ENCODE results near the gene AMER2.

The AMER2 gene

DNA sequence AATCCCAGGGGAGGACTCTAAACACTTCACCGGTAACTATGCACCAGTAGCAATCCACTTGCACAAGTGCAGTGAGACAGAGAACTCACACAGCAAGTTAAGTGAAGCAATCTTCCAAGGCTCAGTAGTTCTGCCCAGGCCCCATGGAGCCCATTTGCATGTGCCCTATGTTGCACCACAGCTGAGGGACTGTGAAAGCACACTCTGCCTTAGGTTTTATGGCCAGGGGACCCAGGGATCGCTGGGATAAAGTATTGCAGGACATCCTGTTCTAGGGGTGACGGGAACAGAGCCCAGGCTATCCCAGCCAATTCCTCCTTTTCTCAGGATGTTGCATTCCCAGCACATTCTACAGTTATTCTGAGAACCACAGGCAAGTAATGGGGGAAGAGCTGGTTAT, 6.0 kb upstream of the AMER2 start:
- DNase-seq = no peak
- Histone ChIP-seq H3F3A (ENCODE audit: insufficient read depth, low read length) (no peaks in the 10 kb centered on the region), H3K9ac (ENCODE audit: low read length) (no peak overlapping the region), H3K27ac (ENCODE audit: low read length) (no peak overlapping the region), H3K36me3 (replicated peaks; ENCODE audit: insufficient read depth, low read length) (no peaks in the 10 kb centered on the region), H3K27me3 (replicated peaks; ENCODE audit: insufficient read depth, low read length) (no peaks in the 10 kb centered on the region), H3K9me3 (replicated peaks; ENCODE audit: insufficient read depth, low read length) (no peaks in the 10 kb centered on the region), H3K4me3 (ENCODE audit: low read length) (no peak overlapping the region), H3K79me2 (ENCODE audit: low read length) (no peaks in the 10 kb centered on the region), H3K4me1 (ENCODE audit: low read length) (no peaks in the 10 kb centered on the region), H3K9me2 (replicated peaks; ENCODE audit: insufficient read depth, low read length) (no peaks in the 10 kb centered on the region), H4K20me1 (ENCODE audit: insufficient read depth, low read length) (no peaks in the 10 kb centered on the region), H2AFZ (ENCODE audit: low read length) (no peak overlapping the region), H3K4me2 (ENCODE audit: low read depth, low read length) (no peak overlapping the region)
- TF ChIP-seq EZH2phosphoT487 (IDR thresholded peaks at IDR 0.05; ENCODE audit: low read length) (no peak), EZH2 (optimal IDR thresholded peaks at IDR 0.05; ENCODE audit: low read depth, low read length) (no peak)
- TF ChIP-seq, protein P1, sequence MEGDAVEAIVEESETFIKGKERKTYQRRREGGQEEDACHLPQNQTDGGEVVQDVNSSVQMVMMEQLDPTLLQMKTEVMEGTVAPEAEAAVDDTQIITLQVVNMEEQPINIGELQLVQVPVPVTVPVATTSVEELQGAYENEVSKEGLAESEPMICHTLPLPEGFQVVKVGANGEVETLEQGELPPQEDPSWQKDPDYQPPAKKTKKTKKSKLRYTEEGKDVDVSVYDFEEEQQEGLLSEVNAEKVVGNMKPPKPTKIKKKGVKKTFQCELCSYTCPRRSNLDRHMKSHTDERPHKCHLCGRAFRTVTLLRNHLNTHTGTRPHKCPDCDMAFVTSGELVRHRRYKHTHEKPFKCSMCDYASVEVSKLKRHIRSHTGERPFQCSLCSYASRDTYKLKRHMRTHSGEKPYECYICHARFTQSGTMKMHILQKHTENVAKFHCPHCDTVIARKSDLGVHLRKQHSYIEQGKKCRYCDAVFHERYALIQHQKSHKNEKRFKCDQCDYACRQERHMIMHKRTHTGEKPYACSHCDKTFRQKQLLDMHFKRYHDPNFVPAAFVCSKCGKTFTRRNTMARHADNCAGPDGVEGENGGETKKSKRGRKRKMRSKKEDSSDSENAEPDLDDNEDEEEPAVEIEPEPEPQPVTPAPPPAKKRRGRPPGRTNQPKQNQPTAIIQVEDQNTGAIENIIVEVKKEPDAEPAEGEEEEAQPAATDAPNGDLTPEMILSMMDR (IDR thresholded peaks at IDR 0.05; ENCODE audit: low read length) = no peak

DNA sequence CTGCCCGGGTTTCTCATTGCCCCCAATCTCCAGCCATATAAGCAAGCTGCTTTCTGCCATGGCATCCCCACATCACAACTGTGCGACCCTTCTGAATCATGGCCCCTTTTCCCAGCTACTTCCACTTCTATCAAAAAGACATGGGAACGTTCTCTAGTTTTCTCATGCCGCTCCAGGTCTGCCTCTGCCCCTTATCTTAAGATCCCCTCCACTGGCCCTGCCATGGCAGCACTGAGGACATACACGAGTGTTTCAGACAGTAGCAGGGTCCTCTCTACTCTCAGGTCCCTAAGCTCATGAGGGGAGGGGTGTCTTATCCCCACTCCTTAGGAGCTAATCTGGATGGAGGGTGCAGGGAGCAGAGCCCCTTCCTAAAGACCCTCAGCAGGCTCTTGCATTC, 5.5 kb upstream of the AMER2 start:
- Histone ChIP-seq H3K9ac (ENCODE audit: low read length) (no peak overlapping the region), H3K79me2 (ENCODE audit: low read length) (no peaks in the 10 kb centered on the region), H2AFZ (ENCODE audit: low read length) (no peak overlapping the region), H3K27me3 (replicated peaks; ENCODE audit: insufficient read depth, low read length) (no peaks in the 10 kb centered on the region), H3K9me2 (replicated peaks; ENCODE audit: insufficient read depth, low read length) (no peaks in the 10 kb centered on the region), H3K27ac (ENCODE audit: low read length) (no peak overlapping the region), H3K4me1 (ENCODE audit: low read length) (no peaks in the 10 kb centered on the region), H3K4me3 (ENCODE audit: low read length) (no peak overlapping the region), H4K20me1 (ENCODE audit: insufficient read depth, low read length) (no peaks in the 10 kb centered on the region), H3K36me3 (replicated peaks; ENCODE audit: insufficient read depth, low read length) (no peaks in the 10 kb centered on the region), H3F3A (ENCODE audit: insufficient read depth, low read length) (no peaks in the 10 kb centered on the region), H3K4me2 (ENCODE audit: low read depth, low read length) (no peak overlapping the region), H3K9me3 (replicated peaks; ENCODE audit: insufficient read depth, low read length) (no peaks in the 10 kb centered on the region)
- no peak for DNase-seq
- TF ChIP-seq EZH2phosphoT487 (IDR thresholded peaks at IDR 0.05; ENCODE audit: low read length) (no peak), EZH2 (optimal IDR thresholded peaks at IDR 0.05; ENCODE audit: low read depth, low read length) (no peak)
- TF ChIP-seq, protein P1 (IDR thresholded peaks at IDR 0.05; ENCODE audit: low read length) = no peak

DNA sequence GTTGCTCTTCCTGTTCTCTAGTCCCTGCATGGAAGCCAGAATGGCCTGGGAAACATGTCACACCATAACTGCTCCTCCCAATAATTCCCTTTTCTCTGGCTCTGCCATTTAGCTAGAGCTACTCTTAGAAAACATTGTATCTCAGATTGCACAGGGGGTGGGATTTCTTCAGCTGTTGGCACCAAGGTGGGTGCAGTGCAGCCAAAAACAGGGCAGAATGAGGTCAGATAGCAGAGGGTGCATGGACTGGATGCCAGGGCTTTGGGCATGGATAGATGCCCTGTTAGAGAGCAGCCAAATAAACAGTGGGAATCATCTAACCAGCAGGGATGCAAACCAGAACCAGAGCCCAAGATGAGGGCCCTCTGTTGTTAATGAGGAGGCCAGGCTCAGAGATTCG, 4.9 kb upstream of the AMER2 start:
- H3K9me3 ChIP-seq (replicated peaks; ENCODE audit: insufficient read depth, low read length) = no peaks in the 10 kb centered on the region
- no peaks in the 10 kb centered on the region for H3K9me2 ChIP-seq (replicated peaks; ENCODE audit: insufficient read depth, low read length)
- H3K36me3 ChIP-seq (replicated peaks; ENCODE audit: insufficient read depth, low read length) = no peaks in the 10 kb centered on the region
- no peaks in the 10 kb centered on the region for H3K4me1 ChIP-seq (ENCODE audit: low read length)
- no peaks in the 10 kb centered on the region for H4K20me1 ChIP-seq (ENCODE audit: insufficient read depth, low read length)
- DNase-seq = no peak
- no peak overlapping the region for H2AFZ ChIP-seq (ENCODE audit: low read length)
- H3K4me3 ChIP-seq (ENCODE audit: low read length) = no peak overlapping the region
- no peak for TF ChIP-seq EZH2 (optimal IDR thresholded peaks at IDR 0.05; ENCODE audit: low read depth, low read length)
- TF ChIP-seq EZH2phosphoT487 (IDR thresholded peaks at IDR 0.05; ENCODE audit: low read length) = no peak
- no peaks in the 10 kb centered on the region for H3K79me2 ChIP-seq (ENCODE audit: low read length)
- H3K27me3 ChIP-seq (replicated peaks; ENCODE audit: insufficient read depth, low read length) = 0 out of 2 replicates have a peak, but pooled peaks cover under 1% of the 10 kb centered on the region
- no peak overlapping the region for H3K4me2 ChIP-seq (ENCODE audit: low read depth, low read length)
- no peak overlapping the region for H3K9ac ChIP-seq (ENCODE audit: low read length)
- H3K27ac ChIP-seq (ENCODE audit: low read length) = no peak overlapping the region
- H3F3A ChIP-seq (ENCODE audit: insufficient read depth, low read length) = no peaks in the 10 kb centered on the region

DNA sequence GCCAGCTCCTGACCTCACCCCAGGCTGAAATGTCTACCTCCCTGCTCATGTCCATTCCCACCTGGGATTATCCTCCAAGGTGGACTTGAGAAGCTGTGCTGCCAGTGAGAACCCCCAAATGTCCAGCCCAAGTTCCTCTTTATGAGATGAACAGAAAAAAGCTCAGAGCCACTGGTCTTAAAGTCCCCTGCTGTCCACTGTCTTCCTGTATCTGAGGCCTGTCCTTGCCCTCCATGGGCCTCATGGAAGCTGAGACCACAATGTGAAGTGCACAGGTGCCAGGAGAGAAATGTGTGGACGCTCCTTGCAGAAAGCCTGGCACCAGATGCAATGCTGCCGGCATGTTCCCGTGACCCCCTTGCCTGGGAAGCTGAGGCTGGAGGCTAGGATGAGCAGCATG, 3.3 kb upstream of the AMER2 start:
- Histone ChIP-seq H3K36me3 (replicated peaks; ENCODE audit: insufficient read depth, low read length) (no peaks in the 10 kb centered on the region), H3K27me3 (replicated peaks; ENCODE audit: insufficient read depth, low read length) (peaks cover 8% of the 10 kb centered on the region; the same call in 1 of the 2 replicates), H3K9ac (ENCODE audit: low read length) (no peak overlapping the region), H3F3A (ENCODE audit: insufficient read depth, low read length) (no peaks in the 10 kb centered on the region), H4K20me1 (ENCODE audit: insufficient read depth, low read length) (no peaks in the 10 kb centered on the region), H3K27ac (ENCODE audit: low read length) (no peak overlapping the region), H2AFZ (ENCODE audit: low read length) (no peak overlapping the region), H3K4me2 (ENCODE audit: low read depth, low read length) (no peak overlapping the region), H3K79me2 (ENCODE audit: low read length) (no peaks in the 10 kb centered on the region), H3K9me3 (replicated peaks; ENCODE audit: insufficient read depth, low read length) (no peaks in the 10 kb centered on the region), H3K4me3 (ENCODE audit: low read length) (no peak overlapping the region), H3K9me2 (replicated peaks; ENCODE audit: insufficient read depth, low read length) (no peaks in the 10 kb centered on the region), H3K4me1 (ENCODE audit: low read length) (no peaks in the 10 kb centered on the region)
- no peak for DNase-seq
- TF ChIP-seq EZH2phosphoT487 (IDR thresholded peaks at IDR 0.05; ENCODE audit: low read length) (no peak), EZH2 (optimal IDR thresholded peaks at IDR 0.05; ENCODE audit: low read depth, low read length) (no peak)
- TF ChIP-seq, protein P1 (IDR thresholded peaks at IDR 0.05; ENCODE audit: low read length) = no peak

Data from MM.1S (cell line).